HCT116 (cell line): ENCODE measurements around the gene ADGRB3. TPM values are rescaled to one million over a fixed set of nuclear protein-coding genes. Genes with fewer than 3 reads are reported as not detected.

Experiments used
- ATAC-seq: fragments of 200-7000 bp; cut with Tn5 transposase; 2 replicates; pipeline ENCODE4 v1.9.1; 2020; ENCODE audit warnings: mild to moderate bottlenecking, moderate library complexity
- BruUV-seq: library from RNA; stranded (reverse); fragments of 400-500 nt; replicated peaks from 2 replicates; lab custom pipeline; 2021; lab: Mats Ljungman, UMichigan
- CTCF ChIA-PET: fragments of 300-600 bp; sonication (Branson Sonifier 250); formaldehyde crosslinking; loops from one replicate; lab custom pipeline; 2021; ENCODE audit warnings: antibody characterized with exemption; lab: Charles Lee
- POLR2A ChIA-PET: fragments of 300-600, 350-600 bp; sonication (Branson Sonifier 250); formaldehyde crosslinking; loops from one replicate; lab custom pipeline; 2021; ENCODE audit warnings: antibody characterized with exemption; lab: Charles Lee
- RAD21 ChIA-PET, 2 experiments: fragments of 300-600 bp; sonication (Branson Sonifier 250); formaldehyde crosslinking; loops; one replicate each; lab custom pipeline; 2023; ENCODE audit warnings: low total read pairs in 2 of 2; ENCODE audit not compliant: uncharacterized antibody in 2 of 2, unreplicated experiment in 2 of 2, low non-redundant PET in 1 of 2; lab: Charles Lee
- DNase-seq: peaks from one replicate; pipeline ENCODE4 v3.0.0-alpha.2; 2010; ENCODE audit warnings: low read depth, low spot score
- H2AFZ ChIP-seq: fragments of 200-600 bp; shearing (Covaris generic), sonication (generic); 2 replicates; pipeline ENCODE4 v1.6.1; 2017; ENCODE audit warnings: low read depth, mixed run types, mixed read lengths, antibody characterized with exemption, low read length; ENCODE audit not compliant: poor library complexity, severe bottlenecking
- H3K27ac ChIP-seq: 2 replicates; pipeline ENCODE4 v1.5.1; 2012; ENCODE audit warnings: low read depth, low read length
- H3K27me3 ChIP-seq: fragments of 200-600 bp; sonication (generic); 2 replicates; pipeline ENCODE4 v1.6.1; 2016; ENCODE audit warnings: mixed run types, low read length, mixed read lengths; ENCODE audit not compliant: insufficient read depth
- H3K36me3 ChIP-seq, 2 experiments: fragments of 200-500 bp in 1 of 2; fragments of 200-600 bp in 1 of 2; sonication (Bioruptor generic) in 1 of 2; sonication (generic) in 1 of 2; 2 replicates each; pipeline versions ENCODE4 v1.5.1 to v1.6.1; 2014 to 2016; ENCODE audit warnings: low read length in 2 of 2, inconsistent platforms in 1 of 2, mixed read lengths in 1 of 2, mixed run types in 1 of 2; ENCODE audit not compliant: insufficient read depth in 2 of 2, control insufficient read depth in 1 of 2
- H3K4me1 ChIP-seq, 2 experiments: fragments of 200-600 bp in 1 of 2; sonication (generic) in 1 of 2; 2 replicates each; pipeline versions ENCODE4 v1.5.1 to v1.6.1; 2012 to 2017; ENCODE audit warnings: low read length in 2 of 2, inconsistent platforms in 1 of 2, mild to moderate bottlenecking in 1 of 2, mixed read lengths in 1 of 2, mixed run types in 1 of 2, moderate library complexity in 1 of 2; ENCODE audit not compliant: insufficient read depth in 2 of 2, control insufficient read depth in 1 of 2
- H3K4me2 ChIP-seq: fragments of 200-600 bp; sonication (generic); 2 replicates; pipeline ENCODE4 v1.6.1; 2017; ENCODE audit warnings: mixed run types, low read length, mixed read lengths
- H3K4me3 ChIP-seq, 2 experiments: fragments of 200-600 bp in 1 of 2; sonication (generic) in 1 of 2; replicated peaks in 1 of 2; 2 replicates each; pipeline ENCODE4 v1.5.1; 2011 to 2016; ENCODE audit warnings: low read length in 2 of 2, control low read depth in 1 of 2, low read depth in 1 of 2, mild to moderate bottlenecking in 1 of 2, mixed read lengths in 1 of 2, mixed run types in 1 of 2
- H3K79me2 ChIP-seq: fragments of 200-600 bp; sonication (generic); 2 replicates; pipeline ENCODE4 v1.6.1; 2017; ENCODE audit warnings: mild to moderate bottlenecking, mixed run types, low read length, moderate library complexity, mixed read lengths; ENCODE audit not compliant: insufficient read depth
- H3K9ac ChIP-seq: fragments of 200-600 bp; sonication (generic); 2 replicates; pipeline ENCODE4 v1.6.1; 2016; ENCODE audit warnings: low read length, mixed read lengths
- H3K9me2 ChIP-seq: fragments of 200-600 bp; sonication (generic), shearing (Covaris generic); 2 replicates; pipeline ENCODE4 v1.6.1; 2017; ENCODE audit warnings: mixed run types, mild to moderate bottlenecking, moderate library complexity; ENCODE audit not compliant: insufficient read depth
- H3K9me3 ChIP-seq, 2 experiments: fragments of 200-500 bp in 1 of 2; fragments of 200-600 bp in 1 of 2; sonication (Bioruptor generic) in 1 of 2; sonication (generic) in 1 of 2; 2 replicates each; pipeline ENCODE4 v1.6.1; 2014 to 2017; ENCODE audit warnings: low read length in 2 of 2, mixed read lengths in 2 of 2, inconsistent platforms in 1 of 2, low read depth in 1 of 2, mild to moderate bottlenecking in 1 of 2, mixed run types in 1 of 2, moderate library complexity in 1 of 2; ENCODE audit not compliant: control insufficient read depth in 1 of 2, insufficient read depth in 1 of 2
- H4K20me1 ChIP-seq: fragments of 200-600 bp; sonication (generic), shearing (Covaris generic); 2 replicates; pipeline ENCODE4 v1.6.1; 2017; ENCODE audit warnings: mixed run types, mild to moderate bottlenecking, moderate library complexity; ENCODE audit not compliant: insufficient read depth
- CEBPB ChIP-seq: IDR thresholded peaks from 2 replicates; pipeline ENCODE4 v1.6.1; 2012; ENCODE audit warnings: low read depth
- EGR1 ChIP-seq: IDR thresholded peaks from 2 replicates; pipeline ENCODE4 v1.6.1; 2012; ENCODE audit warnings: low read depth
- ELF1 ChIP-seq: IDR thresholded peaks from 2 replicates; pipeline ENCODE4 v1.6.1; 2012; ENCODE audit warnings: low read depth, borderline replicate concordance
- EZH2phosphoT487 ChIP-seq: fragments of 200-600 bp; IDR thresholded peaks from 2 replicates; pipeline ENCODE4 v1.6.1; 2018; ENCODE audit warnings: antibody characterized with exemption, borderline replicate concordance
- FOSL1 ChIP-seq: IDR thresholded peaks from 2 replicates; pipeline ENCODE4 v1.6.1; 2012; ENCODE audit warnings: low read depth
- MAX ChIP-seq: IDR thresholded peaks from 2 replicates; pipeline ENCODE4 v1.6.1; 2012
- POLR2A ChIP-seq: IDR thresholded peaks from 2 replicates; pipeline ENCODE4 v1.7.0; 2011; ENCODE audit warnings: borderline replicate concordance; ENCODE audit not compliant: insufficient read depth, insufficient read length; ENCODE audit errors: extremely low read depth
- POLR2AphosphoS5 ChIP-seq: IDR thresholded peaks from 2 replicates; pipeline ENCODE4 v1.6.1; 2011; ENCODE audit warnings: mild to moderate bottlenecking, low read depth, low read length, moderate library complexity
- RAD21 ChIP-seq: IDR thresholded peaks from 2 replicates; pipeline ENCODE4 v1.6.1; 2012; ENCODE audit warnings: low read depth, mild to moderate bottlenecking
- SIN3A ChIP-seq: IDR thresholded peaks from 2 replicates; pipeline ENCODE4 v1.6.1; 2012; ENCODE audit warnings: low read depth
- SP1 ChIP-seq: IDR thresholded peaks from 2 replicates; pipeline ENCODE4 v1.6.1; 2012; ENCODE audit warnings: low read depth
- SRF ChIP-seq: IDR thresholded peaks from 2 replicates; pipeline ENCODE4 v1.6.1; 2012; ENCODE audit warnings: low read depth
- TCF7L2 ChIP-seq: IDR thresholded peaks from 2 replicates; pipeline ENCODE4 v1.7.0; 2011; ENCODE audit warnings: borderline replicate concordance, inconsistent platforms; ENCODE audit not compliant: insufficient read depth, insufficient read length; ENCODE audit errors: extremely low read depth
- YY1 ChIP-seq: IDR thresholded peaks from 2 replicates; pipeline ENCODE4 v1.6.1; 2011; ENCODE audit warnings: low read length, low read depth, moderate library complexity, mild to moderate bottlenecking; ENCODE audit not compliant: insufficient replicate concordance; ENCODE audit errors: extremely low read depth
- ZBTB33 ChIP-seq: IDR thresholded peaks from 2 replicates; pipeline ENCODE4 v1.6.1; 2011; ENCODE audit warnings: mild to moderate bottlenecking, low read length, moderate library complexity; ENCODE audit not compliant: insufficient replicate concordance; ENCODE audit errors: extremely low read depth
- ZFX ChIP-seq: fragments of 450-650 bp; IDR thresholded peaks from 2 replicates; pipeline ENCODE4 v1.6.1; 2017
- ZNF274 ChIP-seq: fragments of 200-500 bp; sonication (Bioruptor generic); IDR thresholded peaks from 2 replicates; pipeline ENCODE4 v1.6.1; 2014; ENCODE audit warnings: mild to moderate bottlenecking, low read depth, low read length, inconsistent platforms
- intact Hi-C: fragments of 100-400 bp; cut with micrococcal nuclease; formaldehyde crosslinking; loops from 2 replicates; pipeline ENCODE4 v1.10.0; 2022
- total RNA-seq: library from RNA; stranded (reverse); gene quantifications from one replicate; pipeline ENCODE4 v1.2.1, GENCODE V29; 2021; ENCODE audit not compliant: unreplicated experiment

Gene ADGRB3
- total RNA-seq, 1 experiment from 2014 or later: not detected

GRCh38 chr6:68761985-68762384, 126.9 kb downstream of the ADGRB3 start:
- Histone ChIP-seq H3K27me3 (no peaks in the 10 kb centered on the region), H3K9me3 (peaks cover 7 to 8% of the 10 kb centered on the region in 2 experiments; a peak in 3 of 4 replicates), H3K4me3 (no peak overlapping the region), H2AFZ (no peak overlapping the region), H3K4me2 (no peak overlapping the region), H3K4me1 (no peaks in the 10 kb centered on the region), H3K27ac (no peak overlapping the region), H4K20me1 (no peaks in the 10 kb centered on the region), H3K9me2 (no peaks in the 10 kb centered on the region), H3K36me3 (no peaks in the 10 kb centered on the region), H3K9ac (no peak overlapping the region), H3K79me2 (no peaks in the 10 kb centered on the region)
- TF ChIP-seq POLR2A: no peak
- TF ChIP-seq SP1: no peak
- TF ChIP-seq SRF: no peak
- no peak for TF ChIP-seq RAD21
- TF ChIP-seq CEBPB: no peak
- TF ChIP-seq EZH2phosphoT487: no peak
- TF ChIP-seq YY1: no peak
- no peak for TF ChIP-seq FOSL1
- CTCF ChIA-PET: no interaction called here
- POLR2A ChIA-PET: no interaction called here
- BruUV-seq: no TSS peak
- intact Hi-C loops: no loop called here
- RAD21 ChIA-PET: no interaction called here
- ATAC-seq (no peak), DNase-seq (no peak)

GRCh38 chr6:68771426-68771825, 136.3 kb downstream of the ADGRB3 start:
- CTCF ChIA-PET: no interaction called here
- Histone ChIP-seq H3K4me3 (no peak overlapping the region), H3K9me2 (no peaks in the 10 kb centered on the region), H3K4me2 (no peak overlapping the region), H4K20me1 (no peaks in the 10 kb centered on the region), H3K27me3 (no peaks in the 10 kb centered on the region), H3K9me3 (peaks cover 3 to 8% of the 10 kb centered on the region in 2 experiments; a peak in 2 of 4 replicates), H3K36me3 (no peaks in the 10 kb centered on the region; a peak in 1 of 4 replicates), H3K4me1 (no peaks in the 10 kb centered on the region), H3K27ac (no peak overlapping the region), H3K79me2 (no peaks in the 10 kb centered on the region), H2AFZ (no peak overlapping the region), H3K9ac (no peak overlapping the region)
- no TSS peak for BruUV-seq
- intact Hi-C loops: no loop called here
- DNase-seq: no peak
- RAD21 ChIA-PET: no interaction called here
- no peak for ATAC-seq
- POLR2A ChIA-PET: no interaction called here
- no peak for TF ChIP-seq MAX
- TF ChIP-seq ZBTB33: no peak
- no peak for TF ChIP-seq ZNF274
- TF ChIP-seq POLR2AphosphoS5: no peak
- no peak for TF ChIP-seq SIN3A
- TF ChIP-seq RAD21: no peak
- no peak for TF ChIP-seq ELF1
- TF ChIP-seq ZFX: no peak
- TF ChIP-seq EGR1: no peak
- TF ChIP-seq FOSL1: no peak
- TF ChIP-seq TCF7L2: no peak
- TF ChIP-seq SRF: no peak
